Astrocyte of the spinal cord (primary cell): ENCODE results near the gene SLC29A4.
"Not testable (repeated sequence)": the region's sequence is repeated elsewhere in the genome, so short reads cannot be mapped to it uniquely, and the experiment has no call there.

ENCODE experiments used
- DNase-seq: peaks from one replicate; pipeline ENCODE4 v3.0.0; 2011; ENCODE audit warnings: low read depth, low spot score
- H3K4me3 ChIP-seq: 2 replicates; pipeline ENCODE4 v1.5.1; 2011; ENCODE audit warnings: low read depth, mild to moderate bottlenecking, low read length, moderate library complexity
- in situ Hi-C: cut with HindIII; loops from 2 replicates; pipeline ENCODE4 v1.10.0; 2017; ENCODE audit warnings: low sequenced_read_pairs
- TF ChIP-seq, protein P1 (sequence below): IDR thresholded peaks from 2 replicates; pipeline ENCODE4 v1.5.1; 2012; ENCODE audit warnings: low read depth, mild to moderate bottlenecking, low read length, inconsistent platforms

The SLC29A4 gene

DNA sequence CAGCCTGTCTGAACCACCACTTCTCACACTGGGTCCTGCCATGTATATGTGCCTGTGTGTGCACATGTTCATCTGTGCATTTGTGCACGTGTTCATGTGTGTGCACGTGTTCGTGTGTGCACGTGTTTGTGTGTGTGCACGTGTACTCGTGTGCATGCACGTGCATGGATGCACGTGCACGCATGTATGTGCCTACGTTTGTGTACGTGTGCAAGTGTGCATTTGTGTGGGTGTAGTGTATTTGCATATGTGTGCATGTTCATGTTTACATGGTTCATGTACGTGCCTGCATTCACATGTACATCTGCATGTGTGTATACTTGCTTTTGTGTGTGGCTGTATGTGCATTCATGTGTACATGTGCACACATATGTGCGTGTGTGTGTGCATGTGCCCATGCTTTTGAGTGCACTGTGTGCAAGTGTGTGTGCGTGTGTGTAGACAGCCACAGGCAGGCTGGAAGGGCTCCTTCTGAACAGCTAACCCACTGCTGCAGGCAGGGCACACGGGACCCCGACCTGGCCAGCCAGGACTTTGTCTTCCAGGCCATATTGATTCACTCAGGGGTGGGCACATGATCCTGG is 28.2 kb downstream of the SLC29A4 start:
- DNase-seq, result no peak
- in situ Hi-C loops, result no loop called here
- H3K4me3 ChIP-seq, result no peak overlapping the region
- TF ChIP-seq, protein P1, sequence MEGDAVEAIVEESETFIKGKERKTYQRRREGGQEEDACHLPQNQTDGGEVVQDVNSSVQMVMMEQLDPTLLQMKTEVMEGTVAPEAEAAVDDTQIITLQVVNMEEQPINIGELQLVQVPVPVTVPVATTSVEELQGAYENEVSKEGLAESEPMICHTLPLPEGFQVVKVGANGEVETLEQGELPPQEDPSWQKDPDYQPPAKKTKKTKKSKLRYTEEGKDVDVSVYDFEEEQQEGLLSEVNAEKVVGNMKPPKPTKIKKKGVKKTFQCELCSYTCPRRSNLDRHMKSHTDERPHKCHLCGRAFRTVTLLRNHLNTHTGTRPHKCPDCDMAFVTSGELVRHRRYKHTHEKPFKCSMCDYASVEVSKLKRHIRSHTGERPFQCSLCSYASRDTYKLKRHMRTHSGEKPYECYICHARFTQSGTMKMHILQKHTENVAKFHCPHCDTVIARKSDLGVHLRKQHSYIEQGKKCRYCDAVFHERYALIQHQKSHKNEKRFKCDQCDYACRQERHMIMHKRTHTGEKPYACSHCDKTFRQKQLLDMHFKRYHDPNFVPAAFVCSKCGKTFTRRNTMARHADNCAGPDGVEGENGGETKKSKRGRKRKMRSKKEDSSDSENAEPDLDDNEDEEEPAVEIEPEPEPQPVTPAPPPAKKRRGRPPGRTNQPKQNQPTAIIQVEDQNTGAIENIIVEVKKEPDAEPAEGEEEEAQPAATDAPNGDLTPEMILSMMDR, result no peak

DNA sequence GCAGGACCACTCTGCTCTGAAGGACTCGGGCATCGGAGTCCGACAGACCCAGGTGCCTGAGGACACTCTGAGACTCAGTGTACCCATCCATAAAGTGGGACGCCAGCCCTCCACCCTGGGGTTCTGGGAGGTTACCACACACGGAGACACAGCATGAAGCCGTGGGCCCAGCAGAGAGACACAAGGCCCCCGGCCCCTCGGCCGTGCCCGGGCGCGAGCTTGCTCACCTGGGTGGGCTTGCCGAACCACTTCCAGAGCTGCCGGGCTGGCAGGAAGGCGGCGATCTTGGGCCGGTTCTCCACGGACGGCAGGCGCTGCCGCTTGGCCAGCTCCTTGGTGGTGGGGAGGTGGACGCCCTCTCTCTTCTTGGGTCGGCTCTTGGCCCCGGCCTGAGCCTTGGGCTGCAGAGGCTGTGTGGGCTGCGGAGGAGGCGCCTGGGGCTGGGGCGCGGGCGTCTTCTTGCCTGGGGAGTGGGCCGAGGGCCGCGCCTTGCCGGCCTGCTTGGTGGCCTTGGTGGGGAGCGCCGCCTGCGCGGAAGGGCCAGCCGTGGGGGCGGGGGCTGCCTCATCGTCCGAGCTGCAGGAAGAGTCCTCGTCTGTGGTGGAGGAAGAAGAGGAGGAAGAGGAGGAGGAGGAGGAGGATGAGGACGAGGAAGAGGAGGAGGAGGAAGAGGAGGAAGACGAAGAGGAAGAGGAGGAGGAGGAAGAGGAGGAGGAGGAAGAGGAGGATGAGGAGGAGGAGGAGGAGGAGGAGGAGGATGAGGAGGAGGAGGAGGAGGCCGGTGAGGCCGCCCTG is 29.7 kb downstream of the SLC29A4 start:
- H3K4me3 ChIP-seq, DNase-seq, in situ Hi-C loops: not testable (repeated sequence)

DNA sequence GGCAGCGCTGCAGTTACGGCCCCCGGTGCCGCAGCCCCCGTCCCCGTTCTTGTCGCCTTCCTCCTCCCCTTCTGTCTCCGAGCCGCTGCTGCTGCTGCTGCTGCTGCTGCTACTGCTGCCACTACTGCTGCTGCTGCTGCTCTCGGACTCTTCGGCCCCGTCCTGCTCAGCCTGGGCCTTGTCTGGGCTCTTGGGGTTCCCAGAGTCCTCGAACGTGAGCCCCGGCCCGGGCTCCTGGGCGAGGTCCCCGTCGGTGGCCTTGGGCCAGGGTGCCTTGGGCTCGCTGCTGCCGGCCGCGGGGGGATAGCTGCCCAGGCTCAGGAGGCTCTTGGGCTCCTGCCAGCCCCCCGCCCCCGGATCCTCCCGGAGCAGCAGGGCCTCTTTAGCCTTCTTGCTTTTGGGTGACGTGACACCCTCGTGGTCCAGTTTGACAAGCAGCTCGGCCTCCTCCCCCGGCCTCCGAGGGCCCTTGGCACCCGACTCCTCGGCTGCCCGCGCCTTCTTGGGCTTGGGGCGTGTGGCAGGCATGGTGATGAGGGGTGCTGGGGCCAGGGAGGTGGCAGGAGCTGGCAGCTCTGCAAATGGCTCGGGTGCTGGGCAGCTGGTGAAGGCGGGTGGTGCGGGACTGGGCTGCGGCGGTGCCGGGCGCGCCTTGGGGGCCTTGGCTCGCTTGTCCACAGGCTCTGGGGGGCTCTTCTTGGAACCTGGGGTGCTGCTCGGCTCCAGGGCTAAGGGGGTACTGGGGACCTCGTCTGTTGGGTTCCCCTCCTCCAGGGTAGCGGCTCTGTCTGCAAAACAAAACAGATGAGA is 30.5 kb downstream of the SLC29A4 start:
- in situ Hi-C loops, H3K4me3 ChIP-seq, DNase-seq: not testable (repeated sequence)

DNA sequence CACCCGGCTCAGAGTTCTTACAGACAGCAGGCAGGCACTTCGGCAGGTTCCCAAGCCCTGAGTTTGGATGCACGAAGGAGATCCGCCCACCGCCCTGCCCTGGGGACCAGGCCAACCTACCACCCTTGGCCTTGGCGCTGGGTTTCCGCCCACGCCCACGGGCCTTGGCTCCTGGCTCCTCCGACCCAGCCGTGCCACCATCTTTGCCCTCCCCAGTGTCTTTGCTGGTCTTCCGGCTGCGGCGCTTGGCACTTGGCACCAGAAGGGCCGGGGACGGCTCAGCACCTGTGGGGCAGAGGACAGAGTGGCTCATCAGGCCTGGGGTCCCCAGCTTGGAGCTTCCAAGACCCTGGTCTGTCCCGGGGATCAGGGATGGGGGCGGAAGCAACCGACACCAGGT is 32.1 kb downstream of the SLC29A4 start:
- DNase-seq, result no peak
- TF ChIP-seq, protein P1, result no peak
- H3K4me3 ChIP-seq, result no peak overlapping the region
- in situ Hi-C loops, result no loop called here

DNA sequence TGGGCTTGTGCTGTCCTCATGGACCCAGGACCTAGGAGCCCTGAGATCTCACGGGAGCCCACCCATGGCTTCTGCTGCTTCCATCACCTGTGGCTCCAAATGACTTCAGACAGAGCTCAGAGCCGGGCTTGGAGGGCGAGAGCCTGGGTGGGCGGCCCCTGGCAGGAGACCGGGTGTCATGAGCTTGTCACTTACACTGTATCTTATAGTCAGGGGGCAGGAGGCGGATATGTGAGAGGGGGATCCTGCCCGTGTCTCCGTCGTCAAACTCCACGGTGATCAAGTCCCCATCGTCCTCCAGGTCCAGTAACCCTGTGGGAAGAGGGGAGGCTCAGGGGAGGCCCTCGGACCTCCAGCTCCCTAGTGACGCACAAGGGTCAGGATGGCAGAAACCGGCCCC is 33.0 kb downstream of the SLC29A4 start:
- in situ Hi-C loops, result no loop called here
- no peak overlapping the region for H3K4me3 ChIP-seq
- DNase-seq, result no peak
- TF ChIP-seq, protein P1, result no peak

DNA sequence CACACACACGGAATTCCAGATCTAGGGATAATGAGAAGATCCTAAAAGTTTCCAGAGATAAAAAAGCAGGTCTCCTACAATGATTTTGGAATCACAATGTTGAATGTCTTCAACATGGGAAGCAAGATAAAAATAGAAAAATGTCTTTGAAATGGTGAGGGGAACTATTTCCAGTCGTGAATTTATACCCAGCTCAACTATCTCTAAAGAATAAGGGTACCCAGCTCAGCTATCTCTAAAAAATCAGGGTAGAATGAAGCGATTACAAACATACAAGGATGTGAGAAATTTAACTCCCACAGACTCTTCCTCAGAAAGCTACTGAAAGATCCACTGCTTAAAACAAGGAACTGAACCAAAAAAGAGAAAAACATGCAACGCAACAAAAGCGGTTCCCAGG is 35.9 kb downstream of the SLC29A4 start:
- H3K4me3 ChIP-seq, DNase-seq, in situ Hi-C loops: not testable (repeated sequence)

DNA sequence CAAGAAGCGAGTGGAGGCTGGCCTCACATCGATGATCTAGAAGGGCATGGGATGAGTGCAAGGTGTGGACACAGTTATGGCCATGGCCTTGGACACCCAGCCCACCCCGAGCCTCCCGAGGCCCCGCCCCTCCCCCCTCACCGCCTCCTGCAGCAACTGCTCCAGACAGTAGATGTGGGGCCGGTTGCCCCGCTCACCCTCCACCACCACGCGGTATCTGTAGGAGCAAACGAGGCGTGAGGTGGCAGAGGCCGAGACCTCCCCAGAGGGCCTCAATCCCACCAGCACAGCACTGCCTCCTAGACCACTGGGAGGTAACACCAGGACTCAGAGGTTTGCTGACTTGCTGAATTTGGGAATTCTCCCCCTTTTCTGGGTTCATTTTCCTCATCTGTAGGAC is 37.6 kb downstream of the SLC29A4 start:
- no peak overlapping the region for H3K4me3 ChIP-seq
- TF ChIP-seq, protein P1, result no peak
- in situ Hi-C loops, result no loop called here
- no peak for DNase-seq
